Activated gamma-delta T cell (primary cell): Measurements from ENCODE around the gene SATB1.

Experiments
- DNase-seq: peaks from one replicate; lab custom pipeline; 2025; lab: John Stamatoyannopoulos, UW

Gene SATB1

GRCh38 chr3:18431266-18431665, 6.1 kb upstream of the SATB1 start:
- DNase-seq = no peak

- no peak for DNase-seq
These were observed 4.0 kb upstream of the SATB1 start for GRCh38 chr3:18428991-18429745.

GRCh38 chr3:18428036-18428435, 2.9 kb upstream of the SATB1 start:
- DNase-seq = no peak

DNA sequence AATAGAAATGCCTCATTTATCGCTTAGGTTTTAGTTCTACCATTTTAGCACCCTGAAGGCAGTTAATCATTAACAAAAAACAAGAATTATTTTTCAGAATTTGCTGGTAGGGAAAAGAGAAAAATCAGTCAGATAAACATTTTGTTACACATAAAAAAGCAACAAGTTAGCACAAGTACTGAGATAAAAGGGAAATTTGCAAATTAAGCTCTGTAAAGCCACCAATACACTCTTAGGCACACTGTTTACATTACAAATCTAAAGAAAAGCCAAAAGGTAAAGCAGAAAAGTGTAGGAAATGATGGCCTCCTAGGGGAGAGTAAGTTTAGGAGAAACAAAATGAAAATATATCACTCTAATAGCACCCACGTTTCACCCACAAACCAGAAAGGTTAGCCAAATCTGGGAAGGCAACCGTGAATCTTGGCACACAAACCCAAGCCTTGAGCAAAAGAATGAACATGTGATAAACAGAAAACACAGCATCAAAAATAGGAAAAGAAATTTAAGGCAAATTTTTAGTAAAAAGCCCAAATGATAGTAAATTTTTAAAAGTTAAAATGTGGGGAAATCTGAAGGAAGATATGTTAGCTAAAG, 1.6 kb upstream of the SATB1 start:
- DNase-seq = no peak

DNA sequence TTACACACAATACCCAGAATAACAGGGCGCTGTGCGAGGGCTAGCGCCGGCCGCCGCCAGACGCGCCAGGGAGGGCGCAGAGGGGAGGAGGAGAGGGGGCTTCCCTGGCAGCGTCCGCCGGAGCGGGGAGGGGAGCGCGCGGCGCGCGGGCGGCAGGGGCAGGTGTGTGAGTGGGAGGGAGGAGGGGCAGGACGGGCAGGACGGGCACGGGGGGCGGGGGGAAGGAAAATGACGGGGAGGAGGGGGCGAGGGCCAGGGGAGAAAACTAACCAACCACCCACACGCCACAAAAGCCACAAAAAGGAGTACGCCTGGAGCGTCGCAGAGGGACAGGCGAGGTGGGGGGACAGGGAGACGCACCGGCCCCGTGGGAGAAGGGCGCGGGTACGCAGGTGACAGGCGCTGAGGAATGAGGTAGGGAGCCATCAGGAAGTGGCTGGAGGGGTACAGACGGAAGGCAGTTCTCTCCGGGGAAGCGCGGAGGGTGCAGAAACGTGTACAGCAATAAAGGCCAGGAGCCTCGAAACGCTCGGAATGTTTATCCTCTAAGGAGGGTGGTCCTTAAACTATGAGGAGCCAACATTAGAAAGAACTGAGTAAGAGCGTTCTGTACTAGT, 610 bp upstream of the SATB1 start:
- peak; percentile 66 for DNase-seq

- DNase-seq = no peak
These were observed 868 bp downstream of the SATB1 start for GRCh38 chr3:18424213-18424728.

DNA sequence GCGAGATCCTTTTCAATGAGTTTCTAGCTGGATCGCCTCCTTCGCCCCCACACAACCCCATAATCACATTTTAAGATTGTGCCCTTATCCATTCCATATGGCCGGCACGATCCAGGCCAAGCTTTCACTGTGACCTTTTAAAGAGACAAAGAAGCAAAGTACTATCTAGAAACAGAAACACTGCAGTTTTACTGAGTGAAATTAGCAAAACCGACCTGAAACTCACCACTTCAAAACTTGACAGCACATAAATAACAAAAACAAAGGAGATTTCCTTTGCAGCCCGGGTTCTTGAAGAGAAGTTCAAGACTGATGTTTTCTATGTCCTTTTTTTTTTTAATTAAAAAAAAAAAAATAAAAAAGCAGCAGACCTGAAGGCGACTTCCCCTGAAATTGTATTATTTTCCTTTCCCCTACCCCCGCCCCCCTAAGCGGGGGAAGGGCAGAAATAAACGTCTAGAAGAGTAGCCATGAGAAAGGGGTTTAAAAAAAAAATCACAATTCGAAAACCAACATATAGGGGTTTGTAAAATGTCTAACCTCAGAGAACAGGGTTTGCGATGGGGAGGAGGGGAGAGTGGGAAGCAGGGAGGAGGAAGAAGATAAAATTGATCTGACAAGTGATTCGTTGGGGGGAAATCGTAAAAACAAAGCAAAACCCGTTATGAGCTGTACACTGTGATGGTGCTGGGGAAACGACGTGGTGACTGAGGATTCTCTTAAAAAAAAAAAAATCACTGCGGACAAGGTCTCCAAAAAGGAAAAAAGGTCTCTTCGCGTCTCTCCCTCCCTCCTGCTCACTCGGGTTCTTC, 1.5 kb downstream of the SATB1 start:
- DNase-seq = no peak

- no peak for DNase-seq
These were observed 2.2 kb downstream of the SATB1 start for GRCh38 chr3:18422972-18423371.

GRCh38 chr3:18420555-18420954, 4.6 kb downstream of the SATB1 start:
- DNase-seq = no peak

- no peak for DNase-seq
These were observed 5.9 kb downstream of the SATB1 start for GRCh38 chr3:18419232-18419631.

GRCh38 chr3:18417904-18418572, 7.1 kb downstream of the SATB1 start:
- DNase-seq = no peak

GRCh38 chr3:18416332-18416731, 8.8 kb downstream of the SATB1 start:
- no peak for DNase-seq

DNA sequence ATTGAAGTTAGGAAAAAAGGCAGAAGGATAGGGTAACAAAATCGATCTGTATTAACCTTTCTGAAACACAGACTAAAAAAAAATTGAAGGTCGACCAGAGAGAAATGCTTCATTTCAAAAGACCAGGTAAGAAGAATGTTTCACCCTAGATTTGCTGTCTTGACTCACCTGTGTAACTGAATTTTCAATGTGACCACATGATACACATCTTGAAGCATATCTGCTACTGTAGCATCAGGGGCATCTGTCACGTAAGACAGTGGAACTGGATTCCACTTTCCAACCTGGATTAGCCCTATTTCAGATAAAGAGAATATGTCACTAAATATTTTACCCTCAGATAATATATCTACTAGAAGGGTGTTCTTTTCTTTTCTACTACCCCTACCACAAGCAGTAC, 9.3 kb downstream of the SATB1 start:
- no peak for DNase-seq

DNA sequence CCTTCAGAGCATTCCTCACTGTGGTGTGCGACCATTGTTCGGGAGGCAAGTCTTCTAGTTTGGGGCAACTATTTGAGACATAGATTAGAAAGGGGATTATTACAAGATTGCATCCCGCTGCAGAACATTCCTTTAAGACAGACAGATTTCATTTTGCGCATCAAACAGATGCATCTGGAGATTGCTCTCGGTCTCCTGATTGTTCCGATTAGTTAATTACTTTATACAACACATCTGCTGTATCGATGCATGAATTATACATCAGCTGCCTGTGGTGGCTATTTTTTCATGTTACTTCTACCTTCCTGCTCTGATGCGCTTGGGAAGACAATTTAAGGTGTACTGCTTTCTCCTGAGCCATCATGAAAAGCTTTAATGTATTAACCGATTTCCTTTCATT, 10.0 kb downstream of the SATB1 start:
- DNase-seq = no peak

DNA sequence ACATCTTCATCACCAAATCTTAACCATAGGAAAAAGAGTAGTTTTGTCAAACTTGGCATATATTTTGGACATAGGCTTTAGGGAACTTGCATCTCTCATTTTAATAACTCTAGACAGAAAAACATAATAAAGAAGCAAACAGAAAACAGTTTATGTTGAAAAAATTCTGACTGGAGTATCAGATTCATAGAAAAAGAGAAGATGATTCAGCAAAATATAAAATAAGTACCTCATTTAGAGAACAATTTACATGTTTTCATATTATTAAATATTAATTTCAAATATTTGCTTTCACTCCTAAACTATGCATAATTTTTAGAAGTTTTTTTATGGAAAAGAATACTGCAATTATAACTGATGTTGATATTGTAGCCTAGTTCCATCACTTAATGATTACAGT, 12.5 kb downstream of the SATB1 start:
- no peak for DNase-seq

DNA sequence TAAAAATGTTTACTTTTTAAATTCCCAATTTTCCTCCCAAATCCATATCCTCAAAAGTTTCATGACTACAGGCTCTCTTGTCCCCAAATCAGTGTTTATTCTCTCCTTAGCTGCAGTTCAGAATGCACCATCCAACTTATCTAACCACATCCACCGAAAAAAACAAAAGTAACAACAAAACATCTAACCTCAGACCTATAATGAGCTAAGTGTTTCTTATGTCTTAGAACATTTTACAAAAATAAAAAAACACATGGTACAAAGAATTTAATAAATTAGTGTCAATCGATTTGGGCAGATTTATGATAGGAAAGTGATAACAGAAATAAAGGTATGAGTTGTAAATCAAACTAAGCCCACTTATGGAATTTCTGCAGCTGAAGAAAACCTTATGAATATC, 13.6 kb downstream of the SATB1 start:
- no peak for DNase-seq

DNA sequence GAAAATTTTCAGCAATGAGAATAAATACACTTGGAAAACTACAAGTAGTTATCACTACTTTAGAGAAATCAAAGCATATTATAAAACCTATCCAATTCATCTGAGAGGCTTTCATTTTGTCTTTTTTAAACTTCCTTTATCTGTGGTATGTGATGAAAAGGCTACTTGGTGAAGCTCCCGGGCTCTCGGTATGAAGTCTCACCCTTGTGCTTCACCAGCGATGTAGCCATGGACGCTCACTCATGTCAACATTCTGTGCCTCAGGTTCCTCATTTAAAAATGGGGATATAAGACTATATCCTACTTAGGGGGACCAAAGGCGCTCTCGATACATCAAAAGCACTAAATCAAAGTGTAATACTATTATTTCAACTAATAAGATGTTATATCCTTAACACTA, 14.9 kb downstream of the SATB1 start:
- no peak for DNase-seq

GRCh38 chr3:18409266-18409665, 15.9 kb downstream of the SATB1 start:
- no peak for DNase-seq

GRCh38 chr3:18405141-18405540, 20.0 kb downstream of the SATB1 start:
- no peak for DNase-seq

DNA sequence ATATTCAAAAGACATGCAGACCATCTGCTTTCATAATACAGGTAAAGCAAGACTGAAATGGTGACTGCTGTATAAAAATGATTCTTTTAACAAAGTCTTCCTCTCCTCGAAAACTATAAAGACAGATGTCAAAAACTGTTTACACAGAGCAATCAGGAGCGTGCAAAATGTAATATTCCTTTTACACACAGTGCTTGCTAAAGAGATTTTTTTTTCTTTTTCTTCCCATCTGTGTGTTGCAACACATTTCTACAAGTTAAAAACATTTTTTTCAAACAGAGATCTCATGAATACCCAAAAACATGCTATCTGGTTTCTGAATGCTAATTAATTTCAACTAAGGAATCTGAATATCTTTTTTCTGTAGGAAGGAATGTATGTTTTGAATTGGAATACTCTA, 22.1 kb downstream of the SATB1 start:
- DNase-seq = no peak

DNA sequence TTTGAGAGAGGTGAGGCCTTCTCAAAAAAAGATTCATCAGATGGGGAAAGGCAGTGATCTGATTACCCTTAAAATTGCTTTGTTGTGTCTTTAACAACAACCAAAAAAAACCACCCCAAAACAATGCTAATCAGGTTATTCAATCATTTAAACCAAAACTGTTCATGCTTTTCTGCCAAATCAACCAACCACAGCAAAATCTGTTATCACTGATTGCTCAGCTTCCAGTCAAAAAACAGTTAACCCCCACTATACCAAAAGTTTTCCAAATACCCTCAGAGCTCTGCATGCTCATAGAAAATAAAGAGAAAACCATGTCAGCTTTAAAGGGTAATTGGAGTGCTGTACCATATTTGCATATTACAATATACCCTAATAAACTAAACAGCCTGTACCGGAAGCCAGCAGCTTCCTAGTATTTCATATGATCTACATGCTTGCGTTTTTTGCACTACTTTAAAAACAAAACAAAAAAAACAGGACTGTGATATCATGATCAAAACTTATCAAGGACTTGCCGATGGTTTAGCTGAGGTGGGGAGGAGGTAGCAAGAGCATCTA, 22.8 kb downstream of the SATB1 start:
- no peak for DNase-seq
